Lower lobe of right lung (tissue), 2 donors: ENCODE measurements around the gene HNRNPR. TPM values are rescaled to one million over a fixed set of nuclear protein-coding genes. Genes with fewer than 3 reads are reported as not detected.

ENCODE experiments used
- ATAC-seq, 2 donors: fragments of 200-7000 bp; cut with Tn5 transposase; one replicate each; pipeline ENCODE4 v1.9.1; 2020 to 2022; ENCODE audit warnings: mild to moderate bottlenecking in 2 of 2, moderate library complexity in 2 of 2
- DNase-seq: peaks from one replicate; pipeline ENCODE4 v3.0.0-alpha.2; 2020
- H3K27ac ChIP-seq: fragments of 200-600 bp; one replicate; pipeline ENCODE4 v1.8.0; 2022
- H3K27me3 ChIP-seq: fragments of 200-600 bp; one replicate; pipeline ENCODE4 v1.8.0; 2022; ENCODE audit warnings: low read depth
- H3K36me3 ChIP-seq: fragments of 200-600 bp; one replicate; pipeline ENCODE4 v1.8.0; 2022; ENCODE audit warnings: mild to moderate bottlenecking
- H3K4me1 ChIP-seq: fragments of 200-600 bp; one replicate; pipeline ENCODE4 v1.8.0; 2022
- H3K4me3 ChIP-seq: fragments of 200-600 bp; one replicate; pipeline ENCODE4 v1.8.0; 2022; ENCODE audit warnings: mild to moderate bottlenecking
- H3K9me3 ChIP-seq: fragments of 200-600 bp; one replicate; pipeline ENCODE4 v1.8.0; 2022
- intact Hi-C: fragments of 100-400 bp; cut with DNase I; formaldehyde crosslinking; loops from one replicate; pipeline ENCODE4 v1.11.0; 2022
- long read RNA-seq: library from polyadenylated mRNA; unstranded; transcript quantifications from one replicate; pipeline ENCODE4 v2.0.0, GENCODE V29; 2021
- total RNA-seq: library from RNA; stranded (reverse); fragmentation: NEBNext Ultra II Directional; extraction: Animal tissue kit (Norgen Biotek cat#: 25700); gene quantifications from one replicate; pipeline ENCODE4 v1.2.1, GENCODE V29; 2021
- TF ChIP-seq, protein P1 (sequence below): fragments of 200-600 bp; IDR thresholded peaks from one replicate; pipeline ENCODE4 v1.8.0; 2022; ENCODE audit warnings: antibody characterized with exemption, mild to moderate bottlenecking
- donor health status: DM: no; HTN: yes; CAD: no; lungs with severe emphysema.

HNRNPR gene
- total RNA-seq: 84.9 TPM
- long read RNA-seq, full-length matches to known transcripts: 62 of 155 reads
- long read RNA-seq, partial matches to known transcripts: 20 of 155 reads
- long read RNA-seq, other reads (novel, unspliced or antisense): 73 of 155 reads

DNA sequence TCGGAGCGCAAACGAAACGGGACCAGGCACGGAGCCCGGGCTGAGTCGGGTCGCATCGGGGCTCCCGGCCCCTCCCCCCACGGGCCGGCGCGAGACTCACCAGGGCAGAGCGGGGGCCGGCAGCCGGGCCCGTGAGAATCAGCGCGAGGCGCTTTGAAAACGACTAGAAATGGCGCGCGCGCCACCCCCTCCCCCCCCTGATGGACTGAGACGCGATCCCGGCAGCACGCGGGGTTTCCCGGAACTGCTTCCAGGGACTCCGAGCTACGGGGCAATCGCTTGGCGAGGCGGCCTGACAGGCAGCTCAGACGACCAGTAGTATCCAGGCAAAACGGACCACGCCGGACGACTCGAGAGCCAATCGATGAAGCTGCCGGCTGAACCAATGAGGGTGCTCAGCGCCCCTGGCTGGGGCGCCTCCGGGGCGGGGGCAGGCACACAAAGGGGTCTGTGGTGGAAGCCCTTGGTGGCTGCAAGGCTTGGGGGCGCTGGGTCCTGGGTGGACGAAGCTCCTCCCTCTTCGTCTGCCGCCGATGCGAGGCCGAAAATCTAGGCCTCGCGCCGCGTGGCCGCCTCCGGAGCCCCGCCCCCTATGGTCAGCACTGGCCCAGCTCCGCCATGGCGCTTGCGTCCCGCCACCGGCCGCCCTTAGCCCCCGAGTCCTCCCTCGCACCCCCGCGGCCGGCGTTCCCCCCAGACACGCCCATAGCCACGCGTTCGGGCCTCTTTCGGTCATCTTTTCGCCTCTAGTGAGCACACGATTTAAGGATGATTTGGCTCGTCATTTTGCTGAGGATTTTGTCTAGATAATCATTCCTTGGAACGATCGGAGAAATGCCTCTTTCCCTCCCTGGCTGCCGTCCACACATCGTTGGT, at the start of gene HNRNPR:
HNRNPR (minus strand) TSS at position 174 of the 876 bp plus-strand sequence. CDS start 3,276 bp downstream, outside the sequence.
- intact Hi-C loops: no loop called here
- Histone ChIP-seq H3K36me3 (no peaks in the 10 kb centered on the region), H3K4me1 (peaks cover 45% of the 10 kb centered on the region), H3K4me3 (peak within 1 kb of the TSS; percentile 89), H3K27ac (peak within 1 kb of the TSS; percentile 95), H3K27me3 (no peaks in the 10 kb centered on the region), H3K9me3 (no peaks in the 10 kb centered on the region)
- TF ChIP-seq, protein P1, sequence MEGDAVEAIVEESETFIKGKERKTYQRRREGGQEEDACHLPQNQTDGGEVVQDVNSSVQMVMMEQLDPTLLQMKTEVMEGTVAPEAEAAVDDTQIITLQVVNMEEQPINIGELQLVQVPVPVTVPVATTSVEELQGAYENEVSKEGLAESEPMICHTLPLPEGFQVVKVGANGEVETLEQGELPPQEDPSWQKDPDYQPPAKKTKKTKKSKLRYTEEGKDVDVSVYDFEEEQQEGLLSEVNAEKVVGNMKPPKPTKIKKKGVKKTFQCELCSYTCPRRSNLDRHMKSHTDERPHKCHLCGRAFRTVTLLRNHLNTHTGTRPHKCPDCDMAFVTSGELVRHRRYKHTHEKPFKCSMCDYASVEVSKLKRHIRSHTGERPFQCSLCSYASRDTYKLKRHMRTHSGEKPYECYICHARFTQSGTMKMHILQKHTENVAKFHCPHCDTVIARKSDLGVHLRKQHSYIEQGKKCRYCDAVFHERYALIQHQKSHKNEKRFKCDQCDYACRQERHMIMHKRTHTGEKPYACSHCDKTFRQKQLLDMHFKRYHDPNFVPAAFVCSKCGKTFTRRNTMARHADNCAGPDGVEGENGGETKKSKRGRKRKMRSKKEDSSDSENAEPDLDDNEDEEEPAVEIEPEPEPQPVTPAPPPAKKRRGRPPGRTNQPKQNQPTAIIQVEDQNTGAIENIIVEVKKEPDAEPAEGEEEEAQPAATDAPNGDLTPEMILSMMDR: no peak
- ATAC-seq (peak; percentile 98), DNase-seq (peak; percentile 100)

DNA sequence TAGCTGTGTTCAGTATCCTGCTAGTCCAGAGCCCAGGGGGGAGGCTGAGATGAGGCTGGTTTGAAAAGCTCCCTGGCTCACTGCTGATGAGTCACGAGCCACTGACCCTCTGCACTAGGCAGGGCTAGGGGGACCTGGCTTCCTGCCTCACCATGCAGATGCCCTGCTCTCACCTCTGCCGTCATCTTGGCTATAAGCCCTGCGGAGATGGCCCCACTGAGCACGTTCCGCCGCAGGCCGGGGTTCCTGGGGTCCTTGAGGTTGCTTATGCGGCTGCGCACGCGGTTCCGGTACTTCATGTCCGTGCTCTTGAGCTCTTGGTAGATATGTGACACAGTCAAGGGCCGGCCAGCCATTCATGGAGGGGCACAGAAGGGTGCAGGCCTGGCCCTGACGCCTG, 49.6 kb upstream of the HNRNPR start:
- DNase-seq (no peak), ATAC-seq (peak in 1 of 2 donors; percentile 18)
- TF ChIP-seq, protein P1: no peak
- peak overlapping the region; percentile 55 for H3K27ac ChIP-seq
- H3K36me3 ChIP-seq: peaks cover 26% of the 10 kb centered on the region
- no peaks in the 10 kb centered on the region for H3K27me3 ChIP-seq
- H3K4me1 ChIP-seq: peaks cover 15% of the 10 kb centered on the region
- no peak overlapping the region for H3K4me3 ChIP-seq
- intact Hi-C loops: no loop called here
- H3K9me3 ChIP-seq: no peaks in the 10 kb centered on the region

DNA sequence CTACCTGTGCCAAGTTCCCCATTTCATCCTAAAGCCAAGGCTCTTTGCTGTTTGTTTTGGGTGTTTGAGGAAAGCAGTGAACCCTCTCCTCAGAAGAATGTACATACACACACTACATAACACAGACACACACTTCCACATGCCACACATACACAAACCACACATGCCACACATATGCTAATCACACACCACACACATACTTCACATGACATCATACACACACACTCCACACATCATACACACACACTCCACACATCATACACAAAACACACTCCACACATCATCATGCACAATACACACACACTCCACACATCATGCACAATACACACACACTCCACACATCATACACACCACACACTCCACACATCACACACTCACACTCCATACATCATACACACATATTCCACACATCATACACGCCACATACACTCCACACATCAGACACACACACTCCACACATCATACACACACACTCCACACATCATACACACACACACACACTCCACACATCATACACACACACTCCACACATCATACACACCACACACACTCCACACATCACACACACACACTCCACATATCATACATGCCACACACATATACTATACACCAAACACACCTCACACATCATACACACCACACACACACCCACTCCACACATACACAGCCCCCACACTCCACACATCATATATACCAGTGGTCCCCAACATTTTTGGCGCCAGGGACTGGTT, 48.2 kb upstream of the HNRNPR start:
- TF ChIP-seq, protein P1: no peak
- Histone ChIP-seq H3K27ac (no peak overlapping the region), H3K27me3 (no peaks in the 10 kb centered on the region), H3K4me3 (no peak overlapping the region), H3K36me3 (peaks cover 16% of the 10 kb centered on the region), H3K4me1 (peaks cover 15% of the 10 kb centered on the region), H3K9me3 (no peaks in the 10 kb centered on the region)
- intact Hi-C loops: no loop called here
- DNase-seq: no peak
- ATAC-seq: peak in 1 of 2 donors; percentile 37

DNA sequence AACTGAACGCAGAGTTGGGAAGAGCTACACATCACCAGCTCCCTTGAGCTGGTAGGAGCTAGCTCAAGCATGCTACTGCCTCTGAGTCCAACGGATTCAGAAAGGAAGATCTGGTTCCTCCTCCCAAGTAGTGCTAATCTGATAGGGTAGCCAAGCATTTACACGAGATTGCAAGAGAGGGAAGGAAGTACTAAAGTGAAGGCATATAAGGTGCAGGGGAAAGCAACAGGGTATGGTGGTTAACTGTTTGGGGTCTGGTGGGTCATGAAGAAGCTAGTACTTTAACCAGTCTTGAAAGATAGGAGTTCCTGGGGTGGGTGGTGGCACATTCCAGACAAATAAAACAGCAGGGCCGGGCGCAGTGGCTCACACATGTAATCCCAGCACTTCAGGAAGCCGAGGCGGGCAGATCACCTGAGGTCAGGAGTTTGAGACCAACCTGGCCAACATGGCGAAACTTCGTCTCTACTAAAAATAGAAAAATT, 45.8 kb upstream of the HNRNPR start:
- Histone ChIP-seq H3K36me3 (peaks cover 19% of the 10 kb centered on the region), H3K27ac (no peak overlapping the region), H3K4me3 (no peak overlapping the region), H3K4me1 (peaks cover 13% of the 10 kb centered on the region), H3K9me3 (no peaks in the 10 kb centered on the region), H3K27me3 (no peaks in the 10 kb centered on the region)
- ATAC-seq (no peak), DNase-seq (no peak)
- TF ChIP-seq, protein P1: no peak
- intact Hi-C loops: no loop called here

DNA sequence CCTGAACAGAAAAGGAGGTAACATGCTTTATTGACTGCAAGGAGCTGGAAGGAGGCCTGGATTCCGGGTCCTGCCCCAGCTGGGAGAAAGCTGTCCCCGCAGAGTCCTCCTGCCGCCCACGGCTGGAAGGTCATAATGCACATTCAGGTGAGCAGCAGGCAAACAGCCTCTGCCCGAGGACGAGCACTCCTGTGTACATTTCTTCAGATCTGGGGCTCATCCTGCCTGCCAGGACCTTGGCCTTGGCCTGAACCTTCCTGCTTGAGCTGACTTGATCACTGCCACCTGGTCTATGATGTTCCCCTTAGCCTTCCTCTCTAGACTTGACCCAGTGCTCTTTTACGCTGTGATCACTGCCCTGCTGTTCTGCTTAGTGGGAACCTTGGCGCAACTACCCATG, 43.4 kb upstream of the HNRNPR start:
- no peaks in the 10 kb centered on the region for H3K9me3 ChIP-seq
- peaks cover 15% of the 10 kb centered on the region for H3K36me3 ChIP-seq
- intact Hi-C loops: no loop called here
- no peak overlapping the region for H3K27ac ChIP-seq
- TF ChIP-seq, protein P1: no peak
- no peak for ATAC-seq
- no peak overlapping the region for H3K4me3 ChIP-seq
- peaks cover 17% of the 10 kb centered on the region for H3K4me1 ChIP-seq
- H3K27me3 ChIP-seq: no peaks in the 10 kb centered on the region
- no peak for DNase-seq
